GM18499 (cell line): Measurements from ENCODE around the gene ZFAND3.
"Not testable (repeated sequence)": the region's sequence is repeated elsewhere in the genome, so short reads cannot be mapped to it uniquely, and the experiment has no call there.

Experiments
- ATAC-seq: cut with Tn5 transposase; IDR thresholded peaks from one replicate; pipeline ENCODE4 v1.9.1; 2021; ENCODE audit warnings: moderate number of reproducible peaks; ENCODE audit not compliant: insufficient read depth, unreplicated experiment

Gene ZFAND3

DNA sequence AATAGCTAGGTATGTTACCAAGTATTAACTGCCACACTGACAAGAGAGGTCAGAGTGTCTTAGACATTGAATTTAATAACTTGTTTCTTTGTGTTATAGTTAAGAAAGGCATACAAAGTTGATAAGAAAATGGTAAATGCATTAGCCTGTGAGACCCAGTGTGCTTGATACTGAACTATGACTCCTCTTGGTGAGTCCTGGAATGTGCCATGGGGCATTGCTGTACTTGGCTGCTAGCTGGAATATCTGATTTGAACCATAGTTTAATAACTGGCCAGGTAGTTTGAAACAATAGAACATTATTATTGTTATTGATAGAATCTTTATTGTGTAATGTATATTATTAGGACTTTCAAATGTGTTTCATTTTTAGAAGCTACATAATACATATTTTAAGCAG is 70.0 kb downstream of the ZFAND3 start:
- ATAC-seq: no peak

DNA sequence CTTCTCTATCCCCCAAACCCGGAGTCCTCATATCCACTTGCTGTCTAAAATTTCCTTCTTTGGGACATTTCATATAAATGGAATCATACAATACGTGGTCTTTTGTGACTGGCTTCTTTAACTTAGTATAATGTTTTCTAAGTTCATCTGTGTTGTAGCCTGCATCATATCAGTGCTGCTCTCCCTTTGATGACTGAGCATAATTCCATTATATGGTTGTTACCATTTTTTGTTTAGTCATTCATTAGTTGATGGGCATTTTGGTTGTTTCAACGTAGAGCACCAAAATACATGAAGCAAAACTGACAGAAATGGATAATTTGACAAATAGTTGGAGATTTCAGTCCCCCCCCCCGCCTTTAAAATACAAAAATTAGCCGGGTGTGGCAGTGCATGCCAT is 71.5 kb downstream of the ZFAND3 start:
- no peak for ATAC-seq

DNA sequence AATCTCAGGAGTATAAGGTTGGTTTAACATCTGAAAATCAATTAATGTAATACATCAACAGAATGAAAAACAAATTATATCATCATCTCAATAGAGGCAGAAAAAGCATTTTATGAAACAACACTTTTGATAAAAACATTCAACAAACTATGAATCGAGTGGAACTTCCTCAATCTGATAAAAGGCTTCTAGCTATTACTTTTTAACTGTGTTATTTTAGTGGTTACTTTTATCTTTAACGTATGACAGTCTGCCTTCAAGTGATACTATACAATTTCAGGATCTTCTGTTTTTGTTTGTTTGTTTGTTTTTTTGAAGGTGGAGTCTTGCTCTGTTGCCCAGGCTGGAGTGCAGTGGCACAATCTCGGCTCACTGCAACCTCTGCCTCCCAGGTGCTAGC is 73.7 kb downstream of the ZFAND3 start:
- no peak for ATAC-seq

DNA sequence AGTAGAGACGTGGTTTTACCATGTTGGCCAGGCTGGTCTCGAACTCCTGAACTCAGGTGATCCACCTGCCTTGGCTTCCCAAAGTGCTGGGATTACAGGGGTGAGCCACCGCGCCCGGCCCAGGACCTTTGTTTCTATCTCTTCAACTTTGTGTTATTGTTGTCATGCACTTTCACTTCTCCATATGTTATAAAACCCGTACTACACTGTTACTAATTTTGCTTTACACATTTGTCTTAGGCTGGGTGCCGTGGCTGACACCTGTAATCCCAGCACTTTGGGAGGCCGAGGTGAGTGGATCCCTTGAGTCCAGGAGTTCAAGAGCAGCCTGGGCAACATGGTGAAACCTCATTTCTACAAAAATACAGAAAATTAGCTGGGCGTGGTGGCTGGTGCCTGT is 74.2 kb downstream of the ZFAND3 start:
- ATAC-seq: not testable (repeated sequence)

DNA sequence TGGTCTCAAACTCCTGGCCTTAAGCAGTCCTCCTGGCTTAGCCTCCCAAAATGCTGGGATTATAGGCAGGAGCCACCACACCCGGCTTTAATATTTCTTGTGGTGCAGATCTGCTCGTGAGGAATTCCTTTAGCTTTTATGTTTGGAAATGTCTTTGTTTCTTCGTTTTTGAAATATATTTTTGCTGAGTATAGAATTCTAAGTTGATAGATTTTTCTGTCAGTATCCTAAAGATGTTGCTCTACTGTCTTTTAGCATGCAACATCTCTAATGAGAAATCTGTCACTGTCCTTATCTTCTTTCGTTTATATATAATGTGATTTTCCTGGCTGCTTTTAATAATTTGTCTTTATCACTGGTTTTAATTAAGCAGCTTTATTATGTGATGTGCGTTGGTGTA is 75.1 kb downstream of the ZFAND3 start:
- no peak for ATAC-seq

DNA sequence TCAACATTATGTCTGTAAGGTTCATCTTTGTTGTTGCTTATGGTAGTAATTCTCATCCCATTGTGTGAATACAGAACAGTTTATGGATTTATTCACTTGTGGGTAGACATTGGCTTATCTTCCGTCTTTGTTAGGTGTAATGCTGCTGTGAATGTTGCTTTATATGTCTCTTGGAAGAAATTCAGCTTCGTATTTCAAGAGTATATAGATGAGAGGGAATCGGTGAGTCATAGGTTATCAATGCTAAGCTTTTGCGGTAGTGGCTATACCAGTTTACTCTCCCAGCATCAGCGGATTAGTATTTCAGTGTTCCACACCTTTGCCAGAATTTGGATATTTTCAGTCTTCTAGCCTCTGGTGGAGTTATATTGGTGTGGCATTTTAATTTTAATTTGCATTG is 77.8 kb downstream of the ZFAND3 start:
- ATAC-seq: no peak

DNA sequence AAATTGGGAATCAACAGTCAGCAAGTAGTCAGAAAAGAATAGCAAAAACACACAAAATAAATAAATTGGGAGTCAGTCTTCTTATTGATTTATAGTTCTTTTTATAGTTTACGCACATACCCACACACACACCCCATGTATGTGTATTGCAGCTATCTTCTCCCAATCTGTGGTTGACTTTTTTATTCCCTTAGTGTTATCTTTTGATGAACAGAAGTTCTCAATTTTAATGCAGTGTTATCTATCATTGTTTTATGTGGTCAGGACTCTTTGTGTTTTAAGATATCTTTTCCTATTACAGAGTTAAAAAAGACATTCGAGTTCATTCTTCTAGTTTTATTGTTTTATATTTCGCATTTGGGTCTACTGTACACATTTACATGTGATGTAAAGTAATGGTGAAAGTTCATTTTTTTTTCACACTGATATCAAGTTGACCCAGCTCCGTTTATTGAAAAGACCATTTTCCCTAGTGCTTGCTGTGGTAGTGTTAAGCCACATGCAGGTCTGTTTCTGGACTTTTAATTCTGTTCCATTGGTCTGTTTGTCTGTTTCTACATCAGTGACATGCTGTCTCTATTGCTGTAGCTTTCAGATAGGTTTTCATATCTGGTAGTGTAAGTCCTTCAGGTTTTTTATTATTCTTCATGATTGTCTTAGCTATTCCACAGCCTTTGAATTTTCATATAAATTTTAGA is 78.4 kb downstream of the ZFAND3 start:
- ATAC-seq: no peak

DNA sequence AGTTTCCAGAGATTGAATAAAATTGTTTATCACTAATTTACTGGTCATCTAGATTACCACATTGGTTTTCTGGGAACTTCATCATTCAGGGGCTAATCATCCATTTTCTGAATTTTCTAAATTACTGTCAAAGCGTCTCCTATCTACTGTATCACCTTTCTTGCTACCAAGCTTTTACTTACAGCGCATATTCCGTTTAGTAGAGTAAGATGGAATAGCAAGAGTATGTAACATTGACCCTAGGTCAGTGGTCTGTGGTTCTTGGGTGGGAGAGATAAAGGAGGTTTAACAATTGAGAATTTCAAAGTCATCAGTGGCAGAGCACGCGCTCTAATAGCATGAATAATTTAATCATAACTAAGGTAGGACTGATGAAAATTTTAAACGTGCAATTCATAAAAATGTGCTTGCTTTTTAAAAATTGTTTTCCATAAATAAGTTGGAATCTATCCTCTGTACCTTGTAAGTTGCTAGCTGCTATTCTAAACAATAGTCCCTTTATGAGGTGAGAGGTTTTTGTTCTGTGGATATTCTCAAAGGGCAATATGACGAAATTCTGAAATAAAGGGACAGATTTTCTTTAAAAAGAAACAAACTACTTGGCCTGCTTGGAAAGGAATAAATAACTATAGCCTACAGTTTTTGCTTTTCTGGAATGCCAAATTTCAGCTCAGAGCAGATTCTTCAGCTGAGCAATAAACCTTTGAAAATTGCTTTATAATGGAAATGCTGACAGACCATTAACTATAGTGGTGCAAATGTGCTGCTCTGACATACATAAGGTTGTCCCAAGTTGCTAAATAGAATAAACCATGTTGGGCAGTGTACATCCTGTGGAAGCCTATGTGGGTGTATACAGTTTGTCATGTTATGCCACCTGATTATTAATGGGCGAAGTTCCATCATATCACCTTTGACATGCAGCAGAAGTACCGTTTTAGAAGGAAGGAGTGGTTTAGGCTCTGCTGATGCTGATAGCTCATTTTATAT is 84.1 kb downstream of the ZFAND3 start:
- ATAC-seq: no peak

DNA sequence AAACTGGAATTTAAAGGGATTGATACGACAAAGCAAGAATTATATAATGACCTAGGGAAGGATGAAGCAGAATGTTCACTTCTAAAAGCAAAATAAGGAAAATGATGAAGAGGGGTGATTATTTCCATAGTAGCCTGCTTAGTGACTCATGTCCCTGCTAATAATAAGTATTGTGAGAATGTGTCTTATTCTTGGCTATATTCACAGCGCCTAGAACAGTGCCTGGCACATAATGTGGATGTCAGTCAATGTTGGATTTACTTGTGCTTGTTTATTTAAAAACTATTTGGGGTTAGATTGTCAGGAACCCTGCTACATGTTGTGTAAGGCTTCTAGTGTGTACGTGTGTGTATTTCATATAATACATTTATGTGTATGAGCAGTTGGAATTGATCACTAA is 85.1 kb downstream of the ZFAND3 start:
- ATAC-seq: no peak

DNA sequence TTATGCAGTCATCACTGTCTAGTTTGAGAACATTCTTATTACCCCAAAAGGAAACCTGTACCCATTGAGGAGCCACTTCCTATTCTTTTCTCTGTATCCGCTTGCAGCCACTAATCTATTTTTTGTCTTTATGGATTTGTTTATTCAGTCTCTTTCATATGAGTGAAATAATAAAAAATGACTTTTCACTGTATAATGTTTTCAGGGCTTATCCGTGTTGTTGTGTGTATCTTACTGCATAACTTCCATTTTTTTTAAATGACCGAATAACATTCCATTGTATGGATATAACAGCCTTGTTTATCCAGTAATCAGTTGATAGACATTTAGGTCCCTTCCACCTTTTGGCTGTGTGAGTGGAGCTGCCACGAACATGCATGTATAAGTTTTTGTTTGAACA is 86.6 kb downstream of the ZFAND3 start:
- no peak for ATAC-seq

DNA sequence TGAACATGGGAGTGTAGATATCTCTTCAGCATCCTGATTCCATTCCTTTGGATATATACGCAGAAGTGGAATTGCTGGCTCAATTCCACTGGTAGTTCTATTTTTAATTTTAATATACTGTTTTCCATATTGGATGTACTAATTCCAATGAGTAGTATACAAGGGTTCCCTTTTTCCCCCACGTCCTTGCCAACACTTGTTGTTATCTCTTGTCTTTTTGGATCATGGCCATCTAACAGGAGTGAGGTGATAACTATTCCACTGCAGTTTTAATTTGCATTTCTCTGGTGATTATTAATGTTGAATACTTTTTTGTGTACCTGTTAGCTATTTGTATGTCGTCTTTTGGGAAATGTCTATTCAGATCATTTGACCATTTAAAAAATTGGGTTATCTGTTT is 91.5 kb downstream of the ZFAND3 start:
- ATAC-seq: no peak

DNA sequence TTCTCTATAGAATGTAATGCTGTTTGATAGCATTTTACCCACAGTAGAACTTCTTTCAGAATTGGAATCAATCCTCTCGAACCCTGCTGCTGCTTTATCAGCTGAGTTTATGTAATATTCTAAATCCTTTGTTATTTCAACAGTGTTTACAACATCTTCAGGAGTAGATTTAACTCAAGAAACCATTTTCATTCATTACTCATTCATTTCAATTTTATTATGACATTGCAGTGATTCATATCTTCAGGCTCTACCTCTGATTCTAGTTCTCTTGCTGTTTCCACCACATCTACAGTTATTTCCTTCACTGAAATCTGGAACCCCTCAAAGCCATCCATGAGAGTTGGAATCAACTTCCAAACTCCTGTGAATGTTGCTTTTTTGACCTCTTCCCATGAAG is 93.7 kb downstream of the ZFAND3 start:
- no peak for ATAC-seq

DNA sequence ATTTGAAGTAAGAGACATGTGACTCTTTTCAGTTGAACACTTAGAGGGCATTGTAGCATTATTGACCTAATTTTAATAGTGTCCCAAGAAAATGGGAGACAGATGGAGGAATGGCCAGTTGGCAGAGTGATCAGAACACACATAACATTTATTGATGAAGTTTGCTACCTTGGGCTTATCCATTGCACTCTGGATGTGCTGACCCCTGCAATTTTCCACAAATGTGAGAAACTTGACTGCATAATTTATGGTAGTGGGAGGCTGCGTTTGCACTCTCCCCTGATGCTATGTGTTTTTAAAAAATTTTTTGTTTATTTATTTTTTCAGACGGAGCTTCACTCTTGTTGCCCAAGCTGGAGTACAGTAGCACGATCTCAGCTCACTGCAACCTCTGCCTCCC is 95.9 kb downstream of the ZFAND3 start:
- ATAC-seq: no peak

DNA sequence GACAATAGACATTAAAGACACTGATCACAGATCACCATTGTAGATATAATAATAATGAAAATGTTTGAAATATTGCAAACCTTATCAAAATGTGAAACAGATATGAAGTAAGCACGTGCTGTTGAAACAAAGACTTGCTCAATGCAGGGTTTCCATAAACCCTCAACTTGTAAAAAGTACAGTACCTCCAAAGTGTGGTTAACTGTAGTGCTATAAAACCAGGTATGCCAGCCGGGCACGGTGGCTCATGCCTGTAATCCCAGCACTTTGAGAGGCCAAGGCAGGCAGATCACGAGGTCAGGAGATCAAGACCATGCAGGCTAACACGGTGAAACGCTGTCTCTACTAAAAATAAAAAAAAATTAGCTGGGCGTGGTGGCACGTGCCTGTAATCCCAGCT is 96.6 kb downstream of the ZFAND3 start:
- ATAC-seq: no peak

DNA sequence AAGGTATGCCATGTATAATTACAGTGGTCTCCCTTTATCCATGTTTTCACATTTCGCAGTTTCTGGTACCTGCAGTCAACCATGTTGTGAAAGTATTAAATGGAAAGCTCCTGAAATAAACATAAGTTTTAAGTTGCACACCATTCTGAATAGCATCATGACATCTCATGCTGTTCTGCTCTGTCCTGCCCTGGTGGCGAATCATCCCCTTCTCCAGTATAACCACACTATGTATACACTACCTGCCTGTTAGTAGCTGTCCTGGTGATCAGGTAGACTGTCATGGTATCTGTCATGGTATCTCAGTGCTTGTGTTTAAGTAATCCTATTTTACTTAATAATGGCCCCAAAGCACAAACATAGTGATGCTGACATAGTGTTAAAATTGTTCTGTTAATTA is 97.1 kb downstream of the ZFAND3 start:
- no peak for ATAC-seq

DNA sequence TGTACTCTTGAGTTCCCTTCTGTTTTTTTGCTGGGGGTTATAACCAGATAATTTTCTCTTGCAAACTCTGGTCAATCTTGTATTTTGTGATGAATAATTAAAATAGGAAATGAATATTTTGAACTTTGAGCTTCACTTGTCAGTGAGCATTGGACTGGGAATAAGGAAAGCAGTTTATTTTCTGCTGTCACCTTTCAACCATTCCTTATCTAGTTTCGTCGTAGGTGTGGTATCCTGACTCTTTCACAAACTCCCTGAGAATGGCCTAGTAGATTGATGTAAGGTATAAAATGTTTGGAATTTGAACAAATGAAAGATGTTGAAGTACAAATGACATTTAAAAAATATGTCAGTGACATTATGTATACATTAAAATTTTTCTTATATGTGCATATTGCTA is 98.0 kb downstream of the ZFAND3 start:
- ATAC-seq: no peak

DNA sequence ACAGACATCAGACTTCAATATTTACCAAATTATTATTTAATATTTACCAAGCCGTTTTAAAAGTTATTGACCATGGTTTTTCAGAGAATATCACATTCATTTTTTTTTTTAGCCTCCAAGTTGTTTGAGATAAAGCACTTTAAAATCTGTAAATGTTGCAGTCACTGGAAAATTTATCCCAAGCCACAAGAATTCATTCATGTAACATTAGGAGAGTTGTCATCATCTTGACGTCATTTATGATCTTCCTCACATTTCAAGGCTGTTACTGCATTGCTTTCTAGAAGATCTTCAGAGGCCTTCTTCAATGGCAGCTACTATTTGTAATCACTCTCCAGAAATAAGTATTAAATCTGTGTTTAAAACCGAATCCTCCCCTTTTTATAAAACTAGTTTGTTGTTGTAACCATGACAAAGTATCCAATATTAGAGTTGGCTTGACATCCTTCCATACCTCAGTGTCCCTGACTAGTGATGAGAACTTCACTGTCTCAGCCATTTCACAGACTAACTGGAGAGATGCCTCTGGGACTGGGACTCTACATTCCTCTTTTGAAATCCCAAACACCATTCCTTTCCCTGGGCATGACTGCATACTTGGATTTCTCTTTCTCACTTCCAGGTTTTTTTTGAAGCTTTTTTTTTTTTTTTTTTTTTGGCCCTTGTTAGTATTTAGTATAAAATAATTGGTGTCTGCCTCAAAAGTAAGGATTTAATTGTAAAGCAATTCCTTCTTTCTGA is 100.1 kb downstream of the ZFAND3 start:
- no peak for ATAC-seq

DNA sequence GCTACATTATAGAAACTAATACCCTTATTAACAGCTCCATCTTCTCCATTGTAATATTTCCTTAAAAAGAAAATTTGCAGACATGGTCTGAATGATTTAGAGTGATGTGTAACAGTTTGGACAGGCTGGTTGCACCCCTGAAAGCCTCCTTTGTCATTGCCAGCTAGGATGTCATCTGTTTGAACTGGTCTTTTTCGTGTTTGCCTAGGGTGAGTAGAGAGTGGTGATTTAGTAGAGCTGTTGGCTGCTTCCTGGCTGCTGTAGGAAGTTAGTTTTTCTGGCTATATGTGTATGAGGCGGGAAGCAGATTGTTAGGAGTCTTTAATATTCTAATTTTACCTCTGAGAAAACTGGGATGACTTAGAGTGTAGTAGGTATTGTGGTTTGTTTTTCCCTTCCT is 101.1 kb downstream of the ZFAND3 start:
- ATAC-seq: no peak

DNA sequence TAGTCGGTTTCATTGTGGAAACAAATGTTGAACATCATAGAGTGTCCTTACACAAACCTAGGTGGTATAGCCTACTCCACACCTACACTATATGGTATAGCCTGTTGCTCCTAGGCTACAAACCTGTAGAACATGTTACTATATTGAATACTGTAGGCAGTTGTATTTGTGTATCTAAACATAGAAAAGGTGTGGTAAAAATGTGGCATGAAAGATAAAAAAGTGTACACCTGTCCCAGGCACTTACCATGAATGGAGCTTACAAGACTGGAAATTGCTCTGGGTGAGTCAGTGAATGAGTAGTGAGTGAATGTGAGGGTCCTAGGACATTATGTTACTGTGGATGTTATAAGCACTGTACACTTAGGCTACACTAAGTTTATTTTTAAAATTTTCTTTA is 103.0 kb downstream of the ZFAND3 start:
- ATAC-seq: no peak

DNA sequence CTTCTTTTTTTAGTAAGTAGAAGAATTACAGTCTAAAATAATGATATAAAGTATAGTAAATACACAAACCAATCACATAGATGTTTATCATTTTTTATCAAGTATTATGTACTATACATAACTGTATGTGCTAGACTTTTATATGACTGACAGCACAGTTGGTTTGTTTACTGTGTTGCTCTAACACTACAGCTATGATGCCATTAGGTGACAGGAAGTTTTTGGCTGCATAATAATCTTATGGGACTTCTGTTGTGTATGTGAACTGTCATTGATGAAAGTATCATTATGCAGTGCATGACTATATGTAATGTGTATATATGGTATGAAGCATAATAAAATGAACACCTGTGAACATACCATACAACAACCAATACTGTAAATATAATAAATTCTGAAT is 104.0 kb downstream of the ZFAND3 start:
- no peak for ATAC-seq

DNA sequence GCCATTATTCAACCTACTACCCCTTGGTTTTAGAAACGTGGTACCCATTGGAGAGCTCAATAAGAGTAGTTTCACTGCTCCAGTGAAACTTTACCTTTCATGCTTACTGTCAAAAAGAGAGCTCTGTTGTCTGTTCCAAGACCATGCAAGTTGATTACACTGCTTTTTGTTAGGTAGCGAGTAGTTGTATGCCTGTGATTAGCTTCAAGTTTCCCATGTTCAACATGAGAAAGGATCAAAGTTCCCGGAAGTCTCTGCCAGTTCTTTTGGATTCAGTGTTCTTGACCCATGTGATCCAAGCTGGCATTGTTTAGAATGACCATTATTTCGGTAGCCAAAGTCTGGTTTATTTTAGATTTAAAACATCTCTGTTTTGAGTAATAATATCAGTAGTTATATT is 107.1 kb downstream of the ZFAND3 start:
- ATAC-seq: no peak
